Bronchus fibroblast of lung (primary cell): Measurements from ENCODE around the gene PRR15L. TPM values are rescaled to one million over a fixed set of nuclear protein-coding genes. Genes with fewer than 3 reads are reported as not detected.

Source experiments
- total RNA-seq: library from RNA; depleted of rRNA; stranded (reverse); fragments of >200 nt; gene quantifications from 2 replicates; pipeline ENCODE4 v1.2.3, GENCODE V29; 2015

Gene PRR15L, protein sequence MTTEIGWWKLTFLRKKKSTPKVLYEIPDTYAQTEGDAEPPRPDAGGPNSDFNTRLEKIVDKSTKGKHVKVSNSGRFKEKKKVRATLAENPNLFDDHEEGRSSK
- total RNA-seq, result not detected in 2 replicates

DNA sequence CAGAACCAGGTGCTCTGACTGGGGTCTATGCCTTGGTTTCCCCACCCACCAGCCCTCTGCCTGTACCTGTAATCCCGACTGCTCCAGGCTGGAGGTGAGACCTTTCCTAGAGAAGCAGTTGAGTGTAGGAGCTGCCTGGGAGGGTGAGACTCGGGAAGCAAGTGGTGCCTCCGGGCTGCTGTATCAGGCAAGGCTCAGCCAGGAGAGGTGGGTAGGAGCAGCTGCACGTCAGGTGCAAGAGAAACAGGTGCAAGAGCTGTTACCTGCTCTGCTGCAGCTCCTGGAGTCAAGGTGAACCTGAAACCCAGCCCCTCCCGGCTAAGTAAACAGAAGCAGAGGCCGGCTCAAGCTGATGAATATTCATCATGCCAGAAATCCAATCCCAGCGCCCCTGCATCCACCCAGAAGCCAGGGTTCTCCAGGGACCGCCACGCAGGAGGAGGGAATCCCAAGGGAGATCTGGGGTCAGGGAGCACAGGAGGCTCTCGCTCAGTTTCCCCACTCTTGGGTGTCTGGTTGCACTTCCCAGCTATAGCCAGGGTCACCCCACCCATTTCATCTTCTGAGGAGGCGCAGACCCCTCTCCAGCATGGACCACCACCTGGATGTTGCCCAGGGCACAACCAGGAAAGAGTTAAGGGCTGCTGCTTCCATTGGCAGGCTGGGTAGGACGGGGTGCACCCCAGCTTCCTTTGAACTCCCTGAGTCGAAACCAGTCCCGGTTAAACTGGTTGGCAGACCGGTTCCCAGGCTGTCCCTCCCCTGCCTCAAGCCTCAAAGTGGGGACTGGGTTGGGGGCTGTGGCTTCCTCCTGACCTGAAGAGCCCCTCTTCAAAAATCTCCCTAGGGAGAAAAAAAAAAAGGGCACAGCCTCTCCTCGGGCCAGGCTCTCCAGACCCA is at the start of gene PRR15L:
TSS of gene PRR15L (minus strand) at position 293 of the 900 bp plus-strand sequence. CDS start 4,649 bp downstream, outside the sequence.

GRCh38 chr17:47970725-47971499 is 13.2 kb upstream of the PRR15L start, which contains the start of gene CDK5RAP3:
Gene CDK5RAP3, plus strand, starts transcription at chr17:47971113. Its CDS starts 34 bp downstream, at chr17:47971147.

DNA sequence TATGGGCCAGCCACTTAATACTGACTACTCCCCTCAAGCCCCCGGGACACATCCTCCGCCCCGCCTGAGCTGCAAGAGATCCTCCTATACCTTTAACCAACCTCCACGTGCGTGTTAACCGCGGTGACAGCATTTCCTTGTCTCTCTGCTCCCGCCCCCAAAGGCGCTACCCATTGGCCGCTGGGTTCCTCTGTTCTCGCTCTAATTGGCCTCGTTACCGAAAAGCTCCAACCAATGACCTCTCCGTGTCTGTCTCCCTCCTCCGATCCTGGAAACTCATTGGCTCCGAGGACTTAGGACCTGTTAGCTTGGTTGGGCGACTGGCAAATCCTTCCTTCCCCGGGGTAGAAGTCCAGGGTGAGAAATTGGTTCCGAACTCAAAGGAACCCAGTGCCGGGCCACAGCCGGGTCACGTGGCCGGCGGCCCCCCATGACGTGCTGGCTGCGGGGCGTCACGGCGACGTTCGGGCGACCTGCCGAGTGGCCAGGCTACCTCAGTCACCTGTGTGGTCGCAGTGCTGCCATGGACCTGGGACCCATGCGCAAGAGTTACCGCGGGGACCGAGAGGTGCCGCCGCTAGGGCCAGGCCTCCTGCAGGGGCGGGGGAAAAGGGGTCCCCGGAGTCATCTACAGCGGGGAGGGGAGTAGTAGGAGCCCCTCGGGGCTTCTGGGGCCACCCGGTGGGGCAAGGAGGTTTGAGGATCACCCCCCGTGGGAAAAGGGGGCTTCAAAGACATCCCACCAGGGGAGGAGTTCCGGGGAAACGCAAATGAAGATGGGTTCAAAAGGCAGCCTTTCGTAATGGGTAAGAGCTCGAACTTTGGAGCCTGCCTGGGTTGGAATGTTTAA is 16.2 kb downstream of the PRR15L start, which contains the start of gene PNPO:
TSS of gene PNPO (plus strand) at position 326 of the 850 bp plus-strand sequence. CDS start at position 431, 105 bp downstream.

Other genes starting within 250 kb of the PRR15L start
- gene TBX21, start 224.6 kb downstream of the PRR15L start, total RNA-seq, result not detected in 2 replicates
- gene OSBPL7, start 136.1 kb downstream of the PRR15L start, total RNA-seq, result 4.2 and 4.7 TPM in 2 replicates
- gene MRPL10, start 126.3 kb downstream of the PRR15L start, total RNA-seq, result 58.6 and 62.4 TPM in 2 replicates
- 0.15 TPM in 1 of 2 replicates, not detected in the other for gene LRRC46, start 126.2 kb downstream of the PRR15L start, total RNA-seq
- gene SCRN2, start 116.6 kb downstream of the PRR15L start, total RNA-seq, result 15.5 and 18.3 TPM in 2 replicates
- 0.15 and 0.34 TPM in 2 replicates for gene SP6, start 106.7 kb downstream of the PRR15L start, total RNA-seq
- gene SP2, start 61.6 kb downstream of the PRR15L start, total RNA-seq, result 3.4 TPM in 2 replicates
- gene PNPO, start 16.3 kb downstream of the PRR15L start, total RNA-seq, result 27.2 and 27.9 TPM in 2 replicates
- 76.0 and 78.7 TPM in 2 replicates for gene CDK5RAP3, start 13.2 kb upstream of the PRR15L start, total RNA-seq
- 23.6 and 26.6 TPM in 2 replicates for gene COPZ2, start 79.9 kb upstream of the PRR15L start, total RNA-seq
- 73.6 and 76.1 TPM in 2 replicates for gene NFE2L1, start 90.5 kb upstream of the PRR15L start, total RNA-seq
- gene CBX1, start 143.6 kb upstream of the PRR15L start, total RNA-seq, result 51.7 and 65.4 TPM in 2 replicates
- gene SNX11, start 149.9 kb upstream of the PRR15L start, total RNA-seq, result 8.9 and 10.1 TPM in 2 replicates